A172 (cell line): Measurements from ENCODE around the gene CYSTM1. TPM values are rescaled to one million over a fixed set of nuclear protein-coding genes. Genes with fewer than 3 reads are reported as not detected.

Experiments used
- DNase-seq: peaks from one replicate; pipeline ENCODE4 v3.0.0-alpha.2; 2015; ENCODE audit warnings: low spot score
- total RNA-seq: library from RNA; depleted of rRNA; stranded (reverse); fragments of >200 nt; shearing (Covaris generic); gene quantifications from 2 replicates; pipeline ENCODE4 v1.2.3, GENCODE V29; 2014

The CYSTM1 gene
- total RNA-seq, 1 experiment from 2014 or later = 48.4 TPM

GRCh38 chr5:140235791-140236551, 61.0 kb downstream of the CYSTM1 start:
- DNase-seq = no peak

GRCh38 chr5:140236891-140237598, 62.1 kb downstream of the CYSTM1 start:
- no peak for DNase-seq

- DNase-seq = no peak
Observed at GRCh38 chr5:140238756-140239155, 63.8 kb downstream of the CYSTM1 start.

GRCh38 chr5:140239461-140239860, 64.5 kb downstream of the CYSTM1 start:
- DNase-seq = no peak

- DNase-seq = peak; percentile 54
Observed at GRCh38 chr5:140239939-140240700, 65.1 kb downstream of the CYSTM1 start.

- peak; percentile 93 for DNase-seq
Observed at GRCh38 chr5:140240987-140241706, 66.2 kb downstream of the CYSTM1 start.

GRCh38 chr5:140242099-140242498, 67.1 kb downstream of the CYSTM1 start:
- DNase-seq = no peak

GRCh38 chr5:140242890-140243585, 68.0 kb downstream of the CYSTM1 start:
- no peak for DNase-seq

GRCh38 chr5:140243706-140244250, 68.8 kb downstream of the CYSTM1 start:
- no peak for DNase-seq

- DNase-seq = peak; percentile 83
Observed at GRCh38 chr5:140244525-140245025, 69.6 kb downstream of the CYSTM1 start.

GRCh38 chr5:140245341-140245740, 70.4 kb downstream of the CYSTM1 start:
- no peak for DNase-seq

GRCh38 chr5:140245926-140246325, 70.9 kb downstream of the CYSTM1 start:
- no peak for DNase-seq

- peak; percentile 84 for DNase-seq
Observed at GRCh38 chr5:140246378-140247122, 71.6 kb downstream of the CYSTM1 start.

GRCh38 chr5:140248414-140248813, 73.4 kb downstream of the CYSTM1 start:
- no peak for DNase-seq

GRCh38 chr5:140249536-140249935, 74.5 kb downstream of the CYSTM1 start:
- DNase-seq = no peak

GRCh38 chr5:140250386-140250785, 75.4 kb downstream of the CYSTM1 start:
- no peak for DNase-seq

GRCh38 chr5:140251527-140251973, 76.6 kb downstream of the CYSTM1 start:
- DNase-seq = peak; percentile 99

- no peak for DNase-seq
Observed at GRCh38 chr5:140252470-140253126, 77.6 kb downstream of the CYSTM1 start.

GRCh38 chr5:140253985-140254384, 79.0 kb downstream of the CYSTM1 start:
- peak; percentile 55 for DNase-seq
